Left forelimb (tissue), 1 donor: ENCODE measurements around the gene GLT6D1.
"Not testable (repeated sequence)": the region's sequence is repeated elsewhere in the genome, so short reads cannot be mapped to it uniquely, and the experiment has no call there.

Experiments
- DNase-seq: peaks from one replicate; pipeline ENCODE4 v3.0.0-alpha.2; 2018; ENCODE audit warnings: low spot score

GLT6D1 gene, protein sequence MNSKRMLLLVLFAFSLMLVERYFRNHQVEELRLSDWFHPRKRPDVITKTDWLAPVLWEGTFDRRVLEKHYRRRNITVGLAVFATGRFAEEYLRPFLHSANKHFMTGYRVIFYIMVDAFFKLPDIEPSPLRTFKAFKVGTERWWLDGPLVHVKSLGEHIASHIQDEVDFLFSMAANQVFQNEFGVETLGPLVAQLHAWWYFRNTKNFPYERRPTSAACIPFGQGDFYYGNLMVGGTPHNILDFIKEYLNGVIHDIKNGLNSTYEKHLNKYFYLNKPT

DNA sequence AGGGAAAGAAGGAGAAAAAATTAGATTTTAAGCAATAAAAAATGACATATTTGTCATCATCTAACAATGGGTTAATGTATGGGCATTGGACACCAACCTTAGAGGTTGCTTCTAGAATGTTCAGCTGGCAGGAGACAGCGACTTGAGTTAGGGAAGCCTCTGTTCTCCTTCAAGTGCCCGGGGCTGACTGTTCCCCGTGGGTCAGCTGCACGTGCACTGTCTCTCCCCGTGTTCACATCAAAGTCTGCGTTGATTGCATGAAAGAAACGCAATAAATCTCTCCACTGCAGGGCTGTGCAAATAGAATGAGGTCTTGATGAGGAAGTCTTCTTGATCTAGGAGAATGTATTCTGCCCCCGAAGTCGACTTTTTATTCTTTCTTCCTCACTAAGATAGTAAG lies at the start of gene GLT6D1:
Gene GLT6D1, minus strand, starts transcription at position 345 of the 400 bp plus-strand sequence. CDS start 353 bp downstream, outside the sequence.
- DNase-seq = no peak

GRCh38 chr9:135689011-135689410 lies 49.7 kb upstream of the GLT6D1 start:
- DNase-seq = no peak

GRCh38 chr9:135687216-135687615 lies 47.9 kb upstream of the GLT6D1 start:
- no peak for DNase-seq

- no peak for DNase-seq
Observed at GRCh38 chr9:135684691-135685090, 45.4 kb upstream of the GLT6D1 start.

GRCh38 chr9:135683401-135684034 lies 44.2 kb upstream of the GLT6D1 start:
- DNase-seq = no peak

DNA sequence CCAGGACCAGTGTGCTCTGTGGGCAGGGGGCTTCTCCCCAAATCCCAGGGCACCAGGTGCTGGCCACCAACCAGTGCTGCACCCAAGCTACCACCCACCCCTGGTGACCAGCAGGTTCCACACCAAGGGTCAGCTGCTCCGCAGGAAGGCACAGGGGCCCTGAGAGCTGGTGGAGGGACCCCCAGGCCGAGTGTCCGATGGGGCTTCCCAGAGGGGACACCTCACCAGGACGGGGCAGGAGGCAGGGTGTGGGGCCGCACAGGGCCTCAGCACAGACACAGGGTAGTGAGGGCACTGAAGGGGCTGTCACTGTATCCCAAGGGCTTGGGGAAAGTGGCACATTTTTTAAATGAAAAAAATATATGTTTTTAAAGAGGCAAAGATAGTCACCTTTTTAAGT lies 41.8 kb upstream of the GLT6D1 start:
- no peak for DNase-seq

- DNase-seq = no peak
Observed at GRCh38 chr9:135680056-135680455, 40.7 kb upstream of the GLT6D1 start.

- no peak for DNase-seq
Observed at GRCh38 chr9:135678236-135679017, 39.1 kb upstream of the GLT6D1 start.

- no peak for DNase-seq
Observed at GRCh38 chr9:135677641-135678168, 38.4 kb upstream of the GLT6D1 start.

DNA sequence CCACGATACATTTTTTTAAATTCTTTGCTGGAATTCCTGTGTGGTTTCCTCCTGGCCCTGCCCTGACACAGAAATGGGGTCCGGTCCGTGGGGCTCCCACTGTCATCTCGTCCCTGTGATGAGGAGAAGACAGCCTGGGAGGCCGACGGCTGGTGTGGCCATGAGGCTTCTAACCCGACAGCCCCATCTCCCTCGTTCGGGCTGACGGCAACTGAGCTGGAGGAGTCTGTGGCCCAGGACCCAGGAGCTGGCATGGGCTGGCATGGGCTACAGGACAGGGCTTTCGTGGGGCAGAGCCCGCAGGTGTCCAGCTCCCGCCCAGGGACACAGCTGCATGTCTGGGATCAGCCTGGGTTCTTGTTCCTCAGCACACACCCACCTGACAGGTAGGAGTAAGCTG lies 37.6 kb upstream of the GLT6D1 start:
- DNase-seq = no peak

- DNase-seq = no peak
Observed at GRCh38 chr9:135674977-135675376, 35.6 kb upstream of the GLT6D1 start.

- DNase-seq = no peak
Observed at GRCh38 chr9:135673941-135674340, 34.6 kb upstream of the GLT6D1 start.

- not testable (repeated sequence) for DNase-seq
Observed at GRCh38 chr9:135672786-135673185, 33.4 kb upstream of the GLT6D1 start.

DNA sequence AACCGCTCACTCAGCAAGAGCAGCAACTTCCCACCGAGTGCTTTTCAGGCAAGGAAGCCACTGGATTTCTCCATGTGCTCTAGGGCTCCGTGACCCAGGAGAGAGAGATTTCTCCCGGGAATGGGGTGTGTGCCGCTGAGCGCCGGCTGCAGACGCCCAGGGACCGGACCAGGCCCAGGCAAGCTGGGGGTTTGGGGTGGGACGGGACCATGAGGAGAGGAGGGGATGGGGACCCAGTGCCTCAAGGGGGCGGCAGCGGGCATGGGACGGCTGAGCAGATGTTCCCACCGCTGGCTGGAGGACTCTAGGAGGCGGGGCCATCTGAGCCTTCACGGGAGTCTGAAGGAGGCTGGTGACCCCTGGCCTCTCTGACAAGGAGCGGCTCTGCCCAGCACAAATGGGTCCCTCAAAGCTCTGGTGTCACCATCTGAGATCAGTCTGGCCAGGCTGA lies 32.3 kb upstream of the GLT6D1 start:
- DNase-seq = no peak

DNA sequence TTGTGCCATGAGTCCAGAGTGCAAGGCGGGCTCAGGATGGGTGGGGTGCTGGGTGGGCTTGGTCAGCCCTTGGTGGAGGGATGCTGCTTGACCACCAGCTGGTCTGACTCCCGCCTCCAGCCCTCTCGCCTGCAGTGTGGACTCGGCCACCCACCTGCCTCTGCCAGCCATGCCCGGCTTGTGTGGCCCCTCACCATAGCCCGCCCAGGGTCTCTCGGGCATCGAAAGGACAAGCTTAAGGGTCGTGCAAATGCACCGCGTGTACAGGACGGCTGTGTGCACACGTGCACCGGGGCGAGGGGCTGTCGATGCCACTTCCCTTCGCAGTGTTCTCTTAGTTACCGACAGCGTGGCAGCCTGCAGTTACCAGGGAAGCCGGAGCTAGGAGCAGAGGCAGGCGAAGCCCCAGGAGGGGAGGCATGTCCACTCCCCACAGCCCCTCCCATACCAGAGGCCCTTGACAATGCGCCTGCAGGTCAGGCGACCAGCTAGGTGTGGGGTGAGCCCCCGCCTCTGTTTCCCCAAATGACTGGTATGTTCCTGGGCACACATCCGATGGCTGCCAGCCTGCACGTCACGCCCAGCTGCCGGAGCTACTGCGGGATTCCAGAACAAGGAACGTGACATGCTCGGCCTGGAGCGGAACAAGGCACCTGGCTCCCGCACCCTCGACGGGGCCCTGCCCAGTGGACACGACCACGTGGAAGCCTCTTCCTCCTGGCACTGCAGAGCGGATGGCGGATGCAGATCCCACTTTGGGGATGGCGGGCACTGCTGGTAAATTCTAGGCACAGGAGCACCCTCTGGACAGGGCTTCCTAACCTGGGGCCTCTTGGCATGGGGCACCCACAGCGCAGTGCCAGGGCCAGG lies 31.6 kb upstream of the GLT6D1 start:
- DNase-seq = no peak

GRCh38 chr9:135669616-135670285 lies 30.4 kb upstream of the GLT6D1 start:
- no peak for DNase-seq

DNA sequence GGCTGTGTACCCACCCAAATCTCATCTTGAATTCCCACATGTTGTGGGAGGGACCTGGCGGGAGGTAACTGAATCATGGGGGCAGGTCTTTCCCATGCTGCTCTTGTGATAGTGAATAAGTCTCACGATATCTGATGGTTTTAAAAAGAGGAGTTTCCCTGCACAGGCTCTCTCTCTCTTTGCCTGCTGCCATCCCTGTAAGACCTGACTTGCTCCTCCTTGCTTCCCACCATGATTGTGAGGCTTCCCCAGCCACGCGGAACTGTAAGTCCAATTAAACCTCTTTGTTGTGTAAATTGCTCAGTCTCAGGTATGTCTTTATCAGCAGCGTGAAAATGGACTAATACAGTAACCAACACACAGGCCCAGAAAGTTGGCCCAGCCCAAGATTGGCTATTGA lies 29.7 kb upstream of the GLT6D1 start:
- not testable (repeated sequence) for DNase-seq

GRCh38 chr9:135667463-135668001 lies 28.2 kb upstream of the GLT6D1 start:
- DNase-seq = peak; percentile 62

- DNase-seq = peak; percentile 61
Observed at GRCh38 chr9:135666534-135667462, 27.5 kb upstream of the GLT6D1 start.

DNA sequence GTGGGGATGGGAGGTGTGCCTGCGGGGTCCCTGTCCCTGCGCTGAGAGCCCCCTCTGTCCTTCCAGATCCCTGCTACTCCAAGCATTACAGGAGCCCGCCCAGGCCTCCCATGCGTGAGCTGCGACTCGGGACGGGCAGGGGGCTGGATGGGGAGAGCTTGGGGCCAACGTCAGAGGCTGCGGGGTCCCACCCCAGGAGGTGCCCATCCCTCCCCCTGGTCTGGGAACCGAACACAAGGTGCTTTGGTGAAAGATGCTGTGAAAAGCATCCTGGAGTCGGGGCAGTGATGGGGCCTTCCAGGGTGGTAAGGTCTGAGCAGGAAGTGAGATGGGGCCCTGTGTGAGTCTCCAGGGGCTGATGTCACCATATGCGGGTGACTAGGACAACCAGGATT lies 26.5 kb upstream of the GLT6D1 start:
- DNase-seq = no peak
